Subcutaneous abdominal adipose tissue (tissue), 5 donors: ENCODE measurements around the gene TRNP1.
A peak's percentile ranks its signal among the peaks of the same experiment; 100 is the strongest.
"Not testable (repeated sequence)": the region's sequence is repeated elsewhere in the genome, so short reads cannot be mapped to it uniquely, and the experiment has no call there.

Experiments
- H3K27ac ChIP-seq: one replicate; pipeline ENCODE4 v1.7.0; 2013; ENCODE audit warnings: low read depth, mild to moderate bottlenecking, inconsistent platforms, low read length, moderate library complexity
- H3K27me3 ChIP-seq, 5 donors: one replicate each; pipeline ENCODE4 v1.7.0; 2013; ENCODE audit warnings: low read length in 5 of 5, inconsistent platforms in 1 of 5; ENCODE audit not compliant: control insufficient read depth in 5 of 5, insufficient read depth in 4 of 5
- H3K36me3 ChIP-seq, 5 donors: one replicate each; pipeline ENCODE4 v1.7.0; 2013; ENCODE audit warnings: low read length in 5 of 5; ENCODE audit not compliant: control insufficient read depth in 5 of 5, insufficient read depth in 5 of 5
- H3K4me1 ChIP-seq, 5 donors: one replicate each; pipeline ENCODE4 v1.7.0; 2013; ENCODE audit warnings: low read length in 5 of 5, mild to moderate bottlenecking in 3 of 5, moderate library complexity in 1 of 5; ENCODE audit not compliant: control insufficient read depth in 5 of 5, insufficient read depth in 5 of 5
- H3K4me3 ChIP-seq, 5 donors: one replicate each; pipeline ENCODE4 v1.7.0; 2013; ENCODE audit warnings: low read length in 5 of 5, low read depth in 1 of 5
- H3K9ac ChIP-seq, 5 donors: one replicate each; pipeline ENCODE4 v1.7.0; 2013; ENCODE audit warnings: low read length in 5 of 5, mild to moderate bottlenecking in 4 of 5, moderate library complexity in 3 of 5
- H3K9me3 ChIP-seq, 5 donors: one replicate each; pipeline ENCODE4 v1.7.0; 2013; ENCODE audit warnings: low read length in 5 of 5; ENCODE audit not compliant: control insufficient read depth in 5 of 5
- donor health status: healthy.
- donor health status: healthy.
- donor health status: healthy.
- donor health status: healthy.
- donor health status: healthy.

TRNP1 gene

GRCh38 chr1:26993237-26994019 is at the start of gene TRNP1:
TSS of gene TRNP1 (plus strand) at chr1:26993692. CDS start at chr1:26993787, 95 bp downstream.
- Histone ChIP-seq H3K9ac (peak within 1 kb of the TSS in 2 of 5 donors; percentile 20 to 35), H3K4me3 (peak within 1 kb of the TSS in 3 of 5 donors; percentile 43 to 59 (median 49)), H3K9me3 (no peaks in the 10 kb centered on the region), H3K27me3 (peaks cover 21 to 39% (median 33%) of the 10 kb centered on the region in 5 donors), H3K27ac (no peak within 1 kb of the TSS), H3K36me3 (no peaks in the 10 kb centered on the region), H3K4me1 (peaks cover 2 to 32% (median 19%) of the 10 kb centered on the region in 5 donors)

- Histone ChIP-seq H3K27ac (no peak overlapping the region), H3K27me3 (no peaks in the 10 kb centered on the region), H3K9me3 (no peaks in the 10 kb centered on the region), H3K4me3 (no peak overlapping the region), H3K9ac (no peak overlapping the region), H3K36me3 (peaks cover 4 to 60% (median 47%) of the 10 kb centered on the region in 5 donors), H3K4me1 (peaks cover 0 to 8% (median 0%) of the 10 kb centered on the region in 5 donors)
Observed at GRCh38 chr1:26945138-26945537, 48.4 kb upstream of the TRNP1 start.

GRCh38 chr1:26945728-26946127 is 47.8 kb upstream of the TRNP1 start:
- H3K9ac ChIP-seq = no peak overlapping the region
- no peaks in the 10 kb centered on the region for H3K9me3 ChIP-seq
- no peak overlapping the region for H3K27ac ChIP-seq
- peaks cover 4 to 60% (median 47%) of the 10 kb centered on the region in 5 donors for H3K36me3 ChIP-seq
- H3K4me1 ChIP-seq = peaks cover 0 to 8% (median 0%) of the 10 kb centered on the region in 5 donors
- H3K27me3 ChIP-seq = no peaks in the 10 kb centered on the region
- H3K4me3 ChIP-seq = no peak overlapping the region

- H3K36me3 ChIP-seq = peaks cover 4 to 59% (median 45%) of the 10 kb centered on the region in 5 donors
Observed at GRCh38 chr1:26946270-26946669, 47.2 kb upstream of the TRNP1 start.

GRCh38 chr1:26948725-26949057 is 44.8 kb upstream of the TRNP1 start:
- H3K27me3 ChIP-seq, H3K27ac ChIP-seq, H3K4me1 ChIP-seq, H3K9me3 ChIP-seq, H3K4me3 ChIP-seq, H3K9ac ChIP-seq: not testable (repeated sequence)
- peaks cover 0 to 35% (median 22%) of the 10 kb centered on the region in 5 donors for H3K36me3 ChIP-seq

More at GRCh38 chr1:26946270-26946669, 47.2 kb upstream of the TRNP1 start:
- Histone ChIP-seq H3K9me3 (no peaks in the 10 kb centered on the region), H3K9ac (no peak overlapping the region), H3K4me3 (no peak overlapping the region), H3K4me1 (peaks cover 0 to 8% (median 0%) of the 10 kb centered on the region in 5 donors), H3K27ac (no peak overlapping the region), H3K27me3 (no peaks in the 10 kb centered on the region)

- H3K27ac ChIP-seq = no peak overlapping the region
- H3K4me1 ChIP-seq = peaks cover 0 to 8% (median 0%) of the 10 kb centered on the region in 5 donors
- H3K36me3 ChIP-seq = peaks cover 0 to 28% (median 20%) of the 10 kb centered on the region in 5 donors
- H3K27me3 ChIP-seq = no peaks in the 10 kb centered on the region
- no peak overlapping the region for H3K4me3 ChIP-seq
- no peaks in the 10 kb centered on the region for H3K9me3 ChIP-seq
- H3K9ac ChIP-seq = no peak overlapping the region
Observed at GRCh38 chr1:26949266-26949925, 44.1 kb upstream of the TRNP1 start.

- Histone ChIP-seq H3K27ac (no peak overlapping the region), H3K4me1 (peaks cover 0 to 8% (median 0%) of the 10 kb centered on the region in 5 donors), H3K9ac (no peak overlapping the region), H3K4me3 (no peak overlapping the region), H3K36me3 (peaks cover 0 to 23% (median 18%) of the 10 kb centered on the region in 5 donors), H3K9me3 (no peaks in the 10 kb centered on the region), H3K27me3 (no peaks in the 10 kb centered on the region)
Observed at GRCh38 chr1:26949926-26950319, 43.6 kb upstream of the TRNP1 start.

GRCh38 chr1:26950602-26951001 is 42.9 kb upstream of the TRNP1 start:
- H3K27me3 ChIP-seq = peaks cover 0 to 4% (median 0%) of the 10 kb centered on the region in 5 donors
- no peak overlapping the region for H3K27ac ChIP-seq
- peaks cover 0 to 16% (median 11%) of the 10 kb centered on the region in 5 donors for H3K36me3 ChIP-seq
- H3K4me3 ChIP-seq = no peak overlapping the region
- H3K4me1 ChIP-seq = peaks cover 0 to 8% (median 0%) of the 10 kb centered on the region in 5 donors
- H3K9ac ChIP-seq = no peak overlapping the region
- H3K9me3 ChIP-seq = no peaks in the 10 kb centered on the region

- peaks cover 0 to 10% (median 6%) of the 10 kb centered on the region in 5 donors for H3K36me3 ChIP-seq
- peaks cover 0 to 5% (median 0%) of the 10 kb centered on the region in 5 donors for H3K4me1 ChIP-seq
- H3K9me3 ChIP-seq = peaks cover 0 to 5% (median 4%) of the 10 kb centered on the region in 5 donors
- H3K27ac ChIP-seq = no peak overlapping the region
- no peak overlapping the region for H3K4me3 ChIP-seq
- peaks cover 0 to 4% (median 0%) of the 10 kb centered on the region in 5 donors for H3K27me3 ChIP-seq
- no peak overlapping the region for H3K9ac ChIP-seq
Observed at GRCh38 chr1:26951216-26951615, 42.3 kb upstream of the TRNP1 start.
